Fibroblast of lung (primary cell): ENCODE results near the gene LINC00237.

Experiments
- CTCF ChIP-seq, 2 donors: IDR thresholded peaks in 1 of 2; conservative IDR thresholded peaks in 1 of 2; 1 replicate in 1 of 2; 2 replicates in 1 of 2; pipeline ENCODE4 v1.5.1; 2011 to 2012; ENCODE audit warnings: low read length in 2 of 2, control low read depth in 1 of 2, inconsistent platforms in 1 of 2, low read depth in 1 of 2, mild to moderate bottlenecking in 1 of 2
- EZH2 ChIP-seq: IDR thresholded peaks from 2 replicates; pipeline ENCODE4 v1.5.1; 2012; ENCODE audit warnings: low read length, control low read depth, mild to moderate bottlenecking; ENCODE audit errors: missing control alignments

DNA sequence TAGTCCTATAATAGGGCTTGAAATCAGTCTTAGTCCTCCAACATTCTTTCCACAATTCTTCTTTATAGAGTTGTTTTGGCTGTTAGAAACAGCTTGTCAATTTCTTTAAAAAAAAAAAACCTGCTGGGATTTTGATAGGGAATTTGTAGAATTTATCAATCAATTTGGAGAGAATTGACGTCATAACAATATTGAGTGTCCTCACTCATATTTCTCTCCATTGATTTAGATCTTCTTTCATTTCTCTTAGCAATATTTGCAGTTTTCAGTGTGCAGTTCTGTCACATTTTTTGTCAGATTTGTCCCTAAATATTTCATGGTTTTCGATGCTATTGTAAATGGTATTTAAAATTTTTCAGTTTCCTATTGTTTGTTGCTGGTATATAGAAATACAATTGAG is 5.3 kb upstream of the LINC00237 start:
- TF ChIP-seq CTCF (conservative IDR thresholded peaks at IDR 0.05 in 1 of 2, IDR thresholded peaks at IDR 0.05 in 1 of 2; ENCODE audit: low read depth in 1 of 2, low read length in 2 of 2) (no peak), EZH2 (no peak)
